T-cell (primary cell): Measurements from ENCODE around the gene KCTD7. TPM values are rescaled to one million over a fixed set of nuclear protein-coding genes. Genes with fewer than 3 reads are reported as not detected.
"Not testable (repeated sequence)": the region's sequence is repeated elsewhere in the genome, so short reads cannot be mapped to it uniquely, and the experiment has no call there.

Experiments
- ATAC-seq, 4 experiments: fragments of 200-7000 bp in 3 of 4; fragments of 150-1000 bp in 1 of 4; cut with Tn5 transposase; replicated peaks in 1 of 4; 1 replicate in 3 of 4; 2 replicates in 1 of 4; pipeline ENCODE4 v1.10.0; 2021; ENCODE audit warnings: moderate library complexity in 3 of 4, mild to moderate bottlenecking in 2 of 4, moderate number of reproducible peaks in 1 of 4
- CTCF ChIA-PET, 2 donors: fragments of 300-600 bp; sonication (Branson Sonifier 250); formaldehyde crosslinking; loops; one replicate each; lab custom pipeline; 2022; ENCODE audit warnings: antibody characterized with exemption in 2 of 2; lab: Charles Lee
- POLR2A ChIA-PET, 2 donors: fragments of 300-600 bp; sonication (Branson Sonifier 250); formaldehyde crosslinking; loops; one replicate each; lab custom pipeline; 2022; ENCODE audit warnings: antibody characterized with exemption in 2 of 2; lab: Charles Lee
- DNase-seq, 35 experiments: peaks; one replicate each; pipeline versions ENCODE4 v3.0.0 to v3.0.0-alpha.2; 2013 to 2023
- H3K27ac ChIP-seq: one replicate; pipeline ENCODE4 v1.5.1; 2013; ENCODE audit warnings: low read length
- H3K27me3 ChIP-seq, 2 experiments: replicated peaks in 1 of 2; 1 replicate in 1 of 2; 2 replicates in 1 of 2; pipeline versions ENCODE4 v1.6.1 to v1.7.0; 2013; ENCODE audit warnings: low read length in 1 of 2, mixed read lengths in 1 of 2; ENCODE audit not compliant: control insufficient read depth in 2 of 2, insufficient read depth in 2 of 2; ENCODE audit errors: extremely low read depth in 1 of 2
- H3K36me3 ChIP-seq, 2 donors: 1 replicate in 1 of 2; 2 replicates in 1 of 2; pipeline versions ENCODE4 v1.6.1 to v1.7.0; 2013; ENCODE audit warnings: low read length in 1 of 2; ENCODE audit not compliant: control insufficient read depth in 2 of 2, insufficient read depth in 1 of 2; ENCODE audit errors: extremely low read depth in 1 of 2
- H3K4me1 ChIP-seq, 2 experiments: 1 replicate in 1 of 2; 2 replicates in 1 of 2; pipeline versions ENCODE4 v1.6.1 to v1.7.0; 2013; ENCODE audit warnings: low read length in 2 of 2, mixed read lengths in 1 of 2; ENCODE audit not compliant: insufficient read depth in 2 of 2, control insufficient read depth in 1 of 2; ENCODE audit errors: extremely low read depth in 1 of 2
- H3K4me3 ChIP-seq, 2 donors: 1 replicate in 1 of 2; 2 replicates in 1 of 2; pipeline versions ENCODE4 v1.5.1 to v1.7.0; 2013; ENCODE audit warnings: mild to moderate bottlenecking in 2 of 2, low read length in 1 of 2, moderate library complexity in 1 of 2; ENCODE audit not compliant: control insufficient read depth in 1 of 2; ENCODE audit errors: extremely low read depth in 1 of 2
- H3K9me3 ChIP-seq: 2 replicates; pipeline ENCODE4 v1.7.0; 2013
- H3K27ac Mint-ChIP-seq, 2 donors: one replicate each; pipeline ENCODE4 v1.8.0; 2020 to 2021; ENCODE audit warnings: mild to moderate bottlenecking in 2 of 2, mixed read lengths in 2 of 2
- H3K27me3 Mint-ChIP-seq, 2 donors: one replicate each; pipeline ENCODE4 v1.8.0; 2021 to 2022; ENCODE audit warnings: mixed read lengths in 2 of 2
- H3K36me3 Mint-ChIP-seq: one replicate; pipeline ENCODE4 v1.8.0; 2021; ENCODE audit warnings: mixed read lengths
- H3K4me1 Mint-ChIP-seq, 3 donors: one replicate each; pipeline ENCODE4 v1.8.0; 2020 to 2022; ENCODE audit warnings: mixed read lengths in 3 of 3, mild to moderate bottlenecking in 1 of 3
- H3K4me3 Mint-ChIP-seq, 3 donors: one replicate each; pipeline ENCODE4 v1.8.0; 2020 to 2022; ENCODE audit warnings: mild to moderate bottlenecking in 3 of 3, mixed read lengths in 3 of 3, moderate library complexity in 3 of 3
- H3K9me3 Mint-ChIP-seq, 3 donors: one replicate each; pipeline ENCODE4 v1.8.0; 2020 to 2022; ENCODE audit warnings: mixed read lengths in 3 of 3
- WGBS: methylation state at CpG from one replicate; pipeline ENCODE4 v1.1.5; 2013; ENCODE audit warnings: missing lambda C conversion rate; ENCODE audit not compliant: insufficient coverage; 5-methylcytosine and 5-hydroxymethylcytosine counted together
- total RNA-seq, 35 experiments: library from RNA in 6 of 35; stranded (reverse) in 6 of 35; fragments of 120-200 nt in 1 of 35; gene quantifications; one replicate each; pipeline versions ENCODE4 v1.2.1 to v1.2.4 and lab custom pipeline; 2013 to 2026

The KCTD7 gene
- total RNA-seq, 5 donors from 2014 or later (not counting 1 experiment from before 2014, with no cell fraction given) = 23.1 to 44.3 (median 39.3) TPM

GRCh38 chr7:66679633-66680244, 51.1 kb downstream of the KCTD7 start:
- POLR2A ChIA-PET = interaction anchor here (0.5 to 0.7 kb wide), 2 partner anchors 142 to 580 kb away, joined by 3 to 4 read pairs; no protein-coding TSS in a partner anchor
- no peak for ATAC-seq
- H3K4me1 ChIP-seq = peaks cover 2 to 28% of the 10 kb centered on the region in 2 experiments
- H3K4me1 Mint-ChIP-seq = peaks cover 28 to 37% (median 34%) of the 10 kb centered on the region in 3 donors
- H3K4me3 Mint-ChIP-seq = peak overlapping the region in 2 of 3 donors; percentile 17 to 25
- no peaks in the 10 kb centered on the region for H3K9me3 ChIP-seq
- H3K4me3 ChIP-seq = no peak overlapping the region
- peak overlapping the region in 1 of 2 donors; percentile 48 for H3K27ac Mint-ChIP-seq
- H3K27me3 Mint-ChIP-seq = no peaks in the 10 kb centered on the region
- no peak overlapping the region for H3K27ac ChIP-seq
- DNase-seq = no peak
- peaks cover 3% of the 10 kb centered on the region for H3K36me3 Mint-ChIP-seq
- WGBS = 92% methylated on average over 2 of the region's 3 CpGs
- CTCF ChIA-PET = no interaction called here
- H3K9me3 Mint-ChIP-seq = no peaks in the 10 kb centered on the region
- no peaks in the 10 kb centered on the region for H3K27me3 ChIP-seq
- no peaks in the 10 kb centered on the region for H3K36me3 ChIP-seq

- H3K27me3 ChIP-seq = no peaks in the 10 kb centered on the region
- peaks cover 3% of the 10 kb centered on the region for H3K36me3 Mint-ChIP-seq
- 1% methylated on average over 75 of the region's 78 CpGs for WGBS
- no peaks in the 10 kb centered on the region for H3K9me3 ChIP-seq
- peak overlapping the region; percentile 85 to 95 for H3K4me3 ChIP-seq
- no peaks in the 10 kb centered on the region for H3K9me3 Mint-ChIP-seq
- POLR2A ChIA-PET = interaction anchor here (0.6 to 1.2 kb wide), 9 partner anchors 20 to 1880 kb away, joined by 3 to 6 read pairs (median 4); partner anchors contain the start of gene RABGEF1 (in 1 of the 2)
- H3K27ac Mint-ChIP-seq = peak overlapping the region; percentile 88 to 89
- H3K36me3 ChIP-seq = no peaks in the 10 kb centered on the region
- H3K27me3 Mint-ChIP-seq = no peaks in the 10 kb centered on the region
- peaks cover 2 to 28% of the 10 kb centered on the region in 2 experiments for H3K4me1 ChIP-seq
- peak overlapping the region; percentile 99 for H3K27ac ChIP-seq
- peaks cover 32 to 41% (median 41%) of the 10 kb centered on the region in 3 donors for H3K4me1 Mint-ChIP-seq
- H3K4me3 Mint-ChIP-seq = peak overlapping the region; percentile 87 to 93 (median 90)
- peak; percentile 89 to 98 (median 96) for DNase-seq
- peak; percentile 97 to 100 (median 99) for ATAC-seq
- CTCF ChIA-PET = interaction anchor here in 1 of 2 donors (0.7 kb wide), 1 partner anchor 24 kb away, joined by 7 read pairs; no protein-coding TSS in a partner anchor
Measured at GRCh38 chr7:66681491-66682349, 53.0 kb downstream of the KCTD7 start.

GRCh38 chr7:66682350-66683093, 53.8 kb downstream of the KCTD7 start:
- Histone ChIP-seq H3K27me3 (no peaks in the 10 kb centered on the region), H3K36me3 (no peaks in the 10 kb centered on the region), H3K4me1 (peaks cover 2 to 28% of the 10 kb centered on the region in 2 experiments), H3K27ac (peak overlapping the region; percentile 99), H3K4me3 (peak overlapping the region; percentile 85 to 95), H3K9me3 (no peaks in the 10 kb centered on the region)
- WGBS = under 1% methylated on average over 55 of the region's 66 CpGs
- Mint-ChIP-seq H3K36me3 (peaks cover 6% of the 10 kb centered on the region), H3K9me3 (no peaks in the 10 kb centered on the region), H3K27me3 (no peaks in the 10 kb centered on the region), H3K4me3 (peak overlapping the region; percentile 87 to 93 (median 90)), H3K4me1 (peaks cover 32 to 41% (median 40%) of the 10 kb centered on the region in 3 donors), H3K27ac (peak overlapping the region in 1 of 2 donors; percentile 89)
- POLR2A ChIA-PET = interaction anchor here (0.6 to 0.8 kb wide), 6 partner anchors 12 to 264 kb away, joined by 3 to 5 read pairs (median 3); no protein-coding TSS in a partner anchor
- ATAC-seq (peak in 2 of 4 experiments; percentile 22 to 23), DNase-seq (peak in 6 of 35 experiments; percentile 3 to 18 (median 6))
- CTCF ChIA-PET = no interaction called here

GRCh38 chr7:66683094-66683769, 54.6 kb downstream of the KCTD7 start:
- H3K36me3 ChIP-seq, CTCF ChIA-PET, H3K27ac ChIP-seq, H3K9me3 ChIP-seq, ATAC-seq, H3K36me3 Mint-ChIP-seq, H3K27me3 ChIP-seq, DNase-seq, H3K9me3 Mint-ChIP-seq, H3K27me3 Mint-ChIP-seq: not testable (repeated sequence)
- peaks cover 2 to 28% of the 10 kb centered on the region in 2 experiments for H3K4me1 ChIP-seq
- peak overlapping the region; percentile 87 to 93 (median 90) for H3K4me3 Mint-ChIP-seq
- peak overlapping the region in 1 of 2 donors; percentile 71 for H3K27ac Mint-ChIP-seq
- POLR2A ChIA-PET = interaction anchor here (0.6 to 0.7 kb wide), 3 partner anchors 13 to 38 kb away, joined by 3 to 5 read pairs (median 4); no protein-coding TSS in a partner anchor
- peaks cover 32 to 41% (median 38%) of the 10 kb centered on the region in 3 donors for H3K4me1 Mint-ChIP-seq
- WGBS = 97% methylated on average over 6 of the region's 10 CpGs
- H3K4me3 ChIP-seq = peak overlapping the region; percentile 85 to 95

GRCh38 chr7:66683770-66684123, 55.1 kb downstream of the KCTD7 start:
- Mint-ChIP-seq H3K36me3 (peaks cover 8% of the 10 kb centered on the region), H3K9me3 (peaks cover 0 to 7% (median 6%) of the 10 kb centered on the region in 3 donors), H3K4me1 (peaks cover 31 to 39% (median 36%) of the 10 kb centered on the region in 3 donors), H3K27me3 (no peaks in the 10 kb centered on the region), H3K27ac (no peak overlapping the region), H3K4me3 (peak overlapping the region; percentile 35 to 90 (median 49))
- WGBS = 100% methylated on average over 5 of the region's 9 CpGs
- H3K9me3 ChIP-seq = no peaks in the 10 kb centered on the region
- H3K27me3 ChIP-seq = no peaks in the 10 kb centered on the region
- POLR2A ChIA-PET = interaction anchor here in 1 of 2 donors (0.7 kb wide), 1 partner anchor 30 kb away, joined by 4 read pairs; no protein-coding TSS in a partner anchor
- no peaks in the 10 kb centered on the region for H3K36me3 ChIP-seq
- ATAC-seq (no peak), DNase-seq (no peak)
- no peak overlapping the region for H3K27ac ChIP-seq
- CTCF ChIA-PET = interaction anchor here in 1 of 2 donors (0.5 kb wide), 1 partner anchor 266 kb away, joined by 4 read pairs; no protein-coding TSS in a partner anchor
- H3K4me3 ChIP-seq = no peak overlapping the region
- peaks cover 2 to 28% of the 10 kb centered on the region in 2 experiments for H3K4me1 ChIP-seq
